AG10803 (cell line): ENCODE results near the gene TMIGD2.
"Not testable (repeated sequence)": the region's sequence is repeated elsewhere in the genome, so short reads cannot be mapped to it uniquely, and the experiment has no call there.

Experiments used
- DNase-seq: peaks from one replicate; pipeline ENCODE4 v3.0.0; 2010; ENCODE audit warnings: low read depth
- H3K4me3 ChIP-seq: 2 replicates; pipeline ENCODE4 v1.5.1; 2011; ENCODE audit warnings: mild to moderate bottlenecking, low read length, control low read depth
- CTCF ChIP-seq: conservative IDR thresholded peaks from 2 replicates; pipeline ENCODE4 v1.5.1; 2011; ENCODE audit warnings: mild to moderate bottlenecking, low read length, control low read depth, inconsistent platforms

Gene TMIGD2

DNA sequence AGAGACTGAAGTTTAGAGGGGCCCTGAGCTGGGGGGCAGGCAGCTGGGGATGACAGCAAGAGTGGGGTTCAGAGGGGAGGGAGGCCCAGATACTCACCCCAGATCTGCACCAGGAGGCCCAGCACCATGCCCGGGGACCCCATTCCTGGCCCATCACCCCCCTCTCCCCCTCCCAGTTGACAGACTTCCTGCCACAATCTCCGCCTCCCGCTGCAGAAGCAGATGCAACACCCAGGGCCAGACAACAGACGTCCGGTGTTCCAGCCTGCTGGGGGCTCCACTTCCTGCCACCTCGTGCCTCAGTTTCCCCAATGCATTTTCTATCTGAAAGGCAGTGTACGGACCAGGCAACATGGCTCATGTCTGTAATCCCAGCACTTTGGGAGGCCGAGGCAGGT, at the start of gene TMIGD2:
TMIGD2 (minus strand) TSS at position 147 of the 398 bp plus-strand sequence; CDS start at position 143, 4 bp downstream.
- no peak for DNase-seq
- H3K4me3 ChIP-seq, result no peak within 1 kb of the TSS
- no peak for TF ChIP-seq CTCF

- no peak for TF ChIP-seq CTCF
- DNase-seq, result no peak
- no peak overlapping the region for H3K4me3 ChIP-seq
Observed at GRCh38 chr19:4350726-4351125, 48.5 kb upstream of the TMIGD2 start.

DNA sequence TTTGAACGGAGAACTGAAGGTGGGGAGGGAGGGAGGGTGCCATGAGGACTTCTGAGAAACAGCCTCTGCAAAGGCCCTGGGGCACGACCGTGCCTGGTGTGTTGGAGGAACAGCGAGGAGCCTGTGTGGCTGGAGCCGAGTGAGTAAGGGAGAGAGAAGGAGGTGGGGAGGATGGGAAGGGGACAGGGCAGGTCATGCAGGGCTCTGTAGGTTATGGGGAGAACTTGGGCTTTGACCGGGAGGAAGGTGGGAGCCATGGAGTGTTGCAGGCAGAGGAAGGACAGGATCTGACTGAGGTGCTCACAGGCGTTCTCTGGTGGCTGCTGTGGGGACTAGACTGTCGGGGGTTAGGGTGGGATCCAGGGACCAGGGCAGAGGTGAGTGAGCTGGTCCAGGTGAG, 47.9 kb upstream of the TMIGD2 start:
- no peak for TF ChIP-seq CTCF
- H3K4me3 ChIP-seq, result no peak overlapping the region
- DNase-seq, result no peak

- DNase-seq, H3K4me3 ChIP-seq: not testable (repeated sequence)
Observed at GRCh38 chr19:4349225-4349624, 47.0 kb upstream of the TMIGD2 start.

GRCh38 chr19:4347521-4347920, 45.3 kb upstream of the TMIGD2 start:
- TF ChIP-seq CTCF, result no peak
- no peak overlapping the region for H3K4me3 ChIP-seq
- DNase-seq, result no peak

- H3K4me3 ChIP-seq, result no peak overlapping the region
- no peak for DNase-seq
- no peak for TF ChIP-seq CTCF
Observed at GRCh38 chr19:4346020-4346383, 43.8 kb upstream of the TMIGD2 start.

DNA sequence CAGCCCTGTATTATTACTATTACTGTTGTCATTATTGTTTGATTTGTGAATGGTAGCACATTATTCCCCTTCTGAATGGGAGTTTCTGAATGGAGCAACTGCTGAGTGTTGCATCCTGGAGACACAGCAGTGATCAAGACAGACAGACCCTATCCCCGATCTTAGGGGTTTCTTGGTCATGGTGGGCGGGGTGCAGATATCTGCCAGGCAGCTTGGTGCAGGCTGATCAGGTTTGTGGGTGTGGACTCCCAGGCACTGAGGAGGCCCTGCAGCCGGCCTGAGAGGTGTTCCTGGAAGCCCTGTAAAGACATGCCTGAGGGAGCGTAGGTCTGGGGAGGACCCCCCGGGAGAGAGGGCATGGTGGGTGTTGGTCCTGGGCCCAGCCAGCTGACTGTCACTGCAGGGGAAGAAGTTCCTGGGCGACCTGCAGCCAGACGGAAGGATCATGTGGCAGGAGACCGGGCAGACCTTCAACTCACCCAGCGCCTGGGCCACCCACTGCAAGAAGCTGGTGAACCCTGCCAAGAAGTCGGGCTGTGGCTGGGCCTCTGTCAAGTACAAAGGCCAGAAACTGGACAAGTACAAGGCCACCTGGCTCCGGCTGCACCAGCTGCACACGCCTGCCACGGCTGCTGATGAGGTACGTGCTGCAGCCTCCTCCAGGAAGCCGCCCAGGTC, 43.3 kb upstream of the TMIGD2 start:
- DNase-seq, result no peak
- H3K4me3 ChIP-seq, result no peak overlapping the region
- no peak for TF ChIP-seq CTCF
